C4-2B (cell line): ENCODE measurements around the gene TTLL10.

Source experiments
- H3K27ac ChIP-seq: fragments of 450-650 bp; 2 replicates; pipeline ENCODE4 v1.5.1; 2017
- ZFX ChIP-seq: fragments of 450-650 bp; IDR thresholded peaks from 2 replicates; pipeline ENCODE4 v1.6.1; 2017
- TF ChIP-seq, protein P1 (sequence below): fragments of 450-650 bp; conservative IDR thresholded peaks from 2 replicates; pipeline ENCODE4 v1.5.1; 2017; ENCODE audit warnings: mild to moderate bottlenecking

TTLL10 gene

DNA sequence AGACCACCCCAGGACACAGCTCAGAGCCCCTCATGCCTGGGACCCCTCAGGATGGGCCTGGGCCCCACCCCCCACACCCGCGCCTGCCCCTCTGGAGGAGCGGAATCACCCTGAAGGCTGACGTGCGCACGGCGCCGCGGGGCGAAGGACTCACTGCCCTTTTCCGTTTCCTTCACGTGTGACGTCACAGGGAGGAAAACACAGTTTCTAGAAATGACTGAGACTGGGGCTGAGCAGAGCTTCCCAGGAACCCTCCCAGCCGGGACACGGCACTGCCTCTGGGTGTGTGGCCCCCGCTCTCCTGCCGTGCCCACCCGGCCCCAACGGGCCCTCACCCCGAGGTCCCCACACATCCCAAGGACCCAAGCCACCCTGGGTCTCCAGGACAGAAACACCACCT is 45.7 kb downstream of the TTLL10 start:
- no peak overlapping the region for H3K27ac ChIP-seq
- no peak for TF ChIP-seq ZFX
- TF ChIP-seq, protein P1, sequence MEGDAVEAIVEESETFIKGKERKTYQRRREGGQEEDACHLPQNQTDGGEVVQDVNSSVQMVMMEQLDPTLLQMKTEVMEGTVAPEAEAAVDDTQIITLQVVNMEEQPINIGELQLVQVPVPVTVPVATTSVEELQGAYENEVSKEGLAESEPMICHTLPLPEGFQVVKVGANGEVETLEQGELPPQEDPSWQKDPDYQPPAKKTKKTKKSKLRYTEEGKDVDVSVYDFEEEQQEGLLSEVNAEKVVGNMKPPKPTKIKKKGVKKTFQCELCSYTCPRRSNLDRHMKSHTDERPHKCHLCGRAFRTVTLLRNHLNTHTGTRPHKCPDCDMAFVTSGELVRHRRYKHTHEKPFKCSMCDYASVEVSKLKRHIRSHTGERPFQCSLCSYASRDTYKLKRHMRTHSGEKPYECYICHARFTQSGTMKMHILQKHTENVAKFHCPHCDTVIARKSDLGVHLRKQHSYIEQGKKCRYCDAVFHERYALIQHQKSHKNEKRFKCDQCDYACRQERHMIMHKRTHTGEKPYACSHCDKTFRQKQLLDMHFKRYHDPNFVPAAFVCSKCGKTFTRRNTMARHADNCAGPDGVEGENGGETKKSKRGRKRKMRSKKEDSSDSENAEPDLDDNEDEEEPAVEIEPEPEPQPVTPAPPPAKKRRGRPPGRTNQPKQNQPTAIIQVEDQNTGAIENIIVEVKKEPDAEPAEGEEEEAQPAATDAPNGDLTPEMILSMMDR = no peak

DNA sequence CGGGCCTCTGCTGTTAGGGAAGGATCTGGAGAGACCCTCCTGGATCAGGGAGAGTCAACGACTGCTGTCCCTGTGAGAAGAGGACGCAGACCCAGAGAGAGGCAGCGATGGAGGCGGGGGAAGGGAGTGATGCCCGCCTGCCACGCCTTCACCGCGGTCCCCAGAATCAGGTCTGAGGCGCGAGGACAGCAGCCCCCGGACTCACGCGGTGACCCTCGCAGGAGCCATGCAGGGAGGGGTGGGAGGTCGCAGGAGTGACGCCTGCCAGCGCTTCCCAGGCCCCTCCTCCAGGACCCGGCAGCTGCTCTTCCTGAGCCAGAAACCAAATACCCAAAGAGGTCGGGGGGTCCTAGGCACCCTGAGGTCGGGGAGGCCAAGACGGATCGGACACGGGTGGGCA is 46.5 kb downstream of the TTLL10 start:
- TF ChIP-seq, protein P1 = no peak
- no peak for TF ChIP-seq ZFX

DNA sequence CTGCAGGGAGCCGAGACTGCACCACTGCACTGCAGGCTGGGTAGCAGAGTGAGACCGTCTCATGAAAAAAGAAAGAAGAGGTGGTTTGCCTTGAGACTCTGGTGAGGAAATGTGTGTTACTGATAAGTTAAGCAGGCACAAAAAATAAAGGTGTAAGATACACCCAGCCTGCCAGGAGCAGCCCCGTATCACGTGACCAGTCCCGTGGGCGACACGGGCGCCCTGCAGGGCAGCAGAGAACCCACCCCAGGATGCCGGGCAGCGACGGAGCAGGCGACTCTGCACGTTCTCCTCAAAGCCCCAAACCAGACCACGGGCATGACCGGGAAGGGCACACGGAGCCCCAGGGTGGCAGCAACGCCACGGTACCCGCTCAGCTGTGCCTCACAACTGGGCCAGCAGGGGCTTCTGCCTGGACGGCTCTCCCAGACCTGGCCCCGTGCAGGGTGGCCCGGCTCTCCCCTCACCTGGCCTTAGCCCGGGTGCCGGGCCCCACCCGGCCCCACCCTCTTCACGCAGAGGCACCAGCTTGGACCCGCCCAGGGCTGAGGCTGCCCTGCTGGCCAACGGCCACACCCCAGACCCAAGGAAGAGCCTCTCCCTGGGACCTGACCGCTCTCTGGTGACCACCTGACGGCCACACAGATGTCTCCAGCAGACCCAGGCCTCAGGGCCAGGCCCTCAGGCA is 48.4 kb downstream of the TTLL10 start:
- no peak overlapping the region for H3K27ac ChIP-seq
- TF ChIP-seq ZFX = no peak
- TF ChIP-seq, protein P1 = no peak

More for the DNA sequence above, 46.5 kb downstream of the TTLL10 start:
- H3K27ac ChIP-seq = no peak overlapping the region

DNA sequence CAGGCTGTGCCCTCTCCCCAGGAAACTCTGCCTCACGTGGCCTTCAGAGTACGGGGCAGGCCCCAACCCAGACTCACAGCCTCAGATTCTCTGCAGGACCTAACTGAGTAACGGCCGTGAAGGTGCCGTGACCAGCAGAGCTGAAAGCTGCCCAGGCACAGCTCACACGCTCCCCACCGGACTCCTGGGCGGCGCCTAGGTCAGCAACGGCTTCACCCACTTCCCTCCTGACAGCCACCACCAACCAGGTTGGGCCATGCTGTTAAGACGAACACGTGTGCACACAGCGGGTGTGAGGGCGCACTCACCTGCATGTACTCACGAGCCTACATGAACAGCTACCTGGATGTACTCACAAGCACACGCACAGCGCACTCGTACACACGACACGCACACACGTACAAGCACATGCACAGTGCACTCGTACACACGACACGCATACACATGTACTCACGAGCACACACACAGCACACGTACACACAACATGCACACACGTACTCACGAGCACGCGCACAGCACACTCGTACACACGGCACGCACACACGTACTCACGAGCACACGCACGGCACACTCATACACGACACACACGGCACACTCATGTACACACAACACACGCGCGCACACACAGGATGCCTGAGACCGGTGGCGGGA is 49.0 kb downstream of the TTLL10 start:
- TF ChIP-seq ZFX = no peak
- TF ChIP-seq, protein P1 = no peak

DNA sequence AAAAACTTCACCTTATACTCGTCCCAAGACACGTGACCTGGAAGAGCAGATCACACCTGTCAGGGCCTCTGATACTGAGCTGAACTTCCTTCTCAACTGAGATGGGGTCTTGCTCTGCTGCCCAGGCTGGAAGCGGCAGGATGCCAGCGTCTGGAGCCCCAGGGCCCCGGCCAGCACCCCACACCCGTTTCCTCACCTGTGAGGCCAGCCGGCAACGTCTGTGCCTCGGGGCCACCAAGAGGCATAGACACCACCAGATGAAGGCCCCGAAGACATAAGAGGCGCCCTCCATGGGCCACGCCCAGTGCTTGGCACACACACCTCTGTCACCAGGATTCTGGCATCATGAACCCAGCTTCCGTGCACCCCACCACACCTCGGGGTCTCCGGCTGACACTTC is 49.6 kb downstream of the TTLL10 start:
- H3K27ac ChIP-seq = no peak overlapping the region
- no peak for TF ChIP-seq ZFX
- TF ChIP-seq, protein P1 = no peak

More for the DNA sequence above, 49.0 kb downstream of the TTLL10 start:
- H3K27ac ChIP-seq = no peak overlapping the region

DNA sequence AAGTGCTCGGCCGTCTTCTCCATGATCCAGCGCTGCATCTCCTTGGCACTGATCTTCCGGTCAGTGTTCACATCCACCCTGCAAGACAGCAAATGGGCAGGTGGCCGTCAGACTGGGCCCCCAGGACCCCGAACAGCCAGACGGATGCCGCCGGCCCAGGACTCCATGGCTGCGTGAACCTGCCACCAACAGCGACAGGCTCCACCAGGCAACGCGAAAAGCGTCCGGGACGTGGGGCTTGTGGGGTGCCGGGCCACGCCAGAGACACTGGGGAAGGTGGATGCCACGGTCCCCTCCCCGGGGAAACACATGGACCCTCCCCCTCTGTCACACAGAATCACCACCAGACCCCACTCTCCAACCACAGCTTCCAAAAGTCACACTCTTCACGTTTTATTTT is 50.2 kb downstream of the TTLL10 start:
- H3K27ac ChIP-seq = no peak overlapping the region
- TF ChIP-seq, protein P1 = no peak
- no peak for TF ChIP-seq ZFX

DNA sequence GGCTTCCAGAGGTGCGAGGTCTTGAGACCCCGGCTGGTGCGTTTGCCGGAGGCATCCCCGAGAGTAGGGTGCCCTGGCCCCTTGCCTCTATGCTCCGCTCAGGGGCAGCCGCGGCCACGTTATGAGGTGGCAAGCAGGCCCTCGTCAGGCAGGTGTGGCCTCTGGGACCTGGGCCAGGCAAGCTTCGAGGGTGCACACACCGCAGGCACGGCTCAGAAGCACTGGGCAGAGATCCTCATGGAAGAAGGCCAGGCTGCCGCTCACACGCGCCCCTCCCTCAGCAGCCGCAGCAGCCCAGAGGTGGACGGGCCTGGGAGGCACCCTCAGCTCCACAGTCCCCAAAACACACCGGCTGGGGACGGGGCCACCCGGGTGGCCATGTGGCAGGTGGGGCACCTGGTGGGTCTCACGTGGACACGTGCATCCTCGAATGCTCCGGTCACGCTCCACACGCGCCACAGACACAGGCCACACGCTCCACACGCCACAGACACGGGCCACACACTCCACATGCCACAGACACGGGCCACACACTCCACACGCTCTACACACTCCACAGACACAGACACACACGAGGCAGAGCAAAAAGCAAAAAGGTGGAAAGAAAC is 51.7 kb downstream of the TTLL10 start:
- H3K27ac ChIP-seq = no peak overlapping the region
- no peak for TF ChIP-seq ZFX
- TF ChIP-seq, protein P1 = no peak
